Measurements from ENCODE around the gene LOXL1. TPM values are rescaled to one million over a fixed set of nuclear protein-coding genes. Genes with fewer than 3 reads are reported as not detected.
"Not testable (repeated sequence)": the region's sequence is repeated elsewhere in the genome, so short reads cannot be mapped to it uniquely, and the experiment has no call there.

LOXL1 gene
- total and polyA plus RNA-seq, 3 donors from 2014 or later: 13.9 to 56.8 (median 14.9) TPM

DNA sequence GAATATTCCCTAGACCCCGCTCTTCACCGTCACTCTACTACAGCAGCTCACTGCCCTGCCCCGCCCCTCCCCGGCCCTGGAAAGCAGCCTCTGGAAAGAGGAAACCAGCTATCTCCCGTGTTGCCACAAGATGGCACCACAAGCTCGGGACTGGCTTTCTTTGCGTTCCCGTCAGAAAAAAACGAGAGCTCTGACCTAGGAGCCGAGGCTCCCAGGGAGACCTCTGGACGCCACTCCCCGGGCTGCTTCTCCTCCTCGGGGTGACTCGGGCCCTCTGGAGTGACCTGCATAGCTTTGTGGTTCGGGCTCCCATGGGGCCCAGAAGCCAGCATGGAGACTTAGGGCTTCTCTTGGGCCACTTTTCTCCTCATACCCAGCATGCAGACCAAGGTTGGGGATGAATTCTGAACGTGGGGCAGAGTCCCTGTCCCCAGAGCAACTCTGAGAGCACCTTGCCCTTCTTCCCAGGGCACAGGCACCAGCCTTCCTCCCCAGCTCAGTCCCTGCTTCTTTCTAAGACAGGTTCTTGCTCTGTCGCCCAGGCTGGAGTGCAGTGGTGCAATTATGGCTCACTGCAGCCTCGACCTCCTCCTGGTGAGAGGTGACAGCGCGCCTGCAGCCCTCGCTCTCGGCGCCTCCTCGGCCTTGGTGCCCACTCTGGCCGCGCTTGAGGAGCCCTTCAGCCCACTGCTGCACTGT, 46.9 kb downstream of the LOXL1 start:
- intact Hi-C loops (cut with DNase I; ENCODE audit: low total_unique reads): no loop called here
- Histone ChIP-seq H3K4me3 (peak overlapping the region; percentile 34 to 40), H3K27ac (no peak overlapping the region), H3K4me1 (no peaks in the 10 kb centered on the region), H3K27me3 (no peaks in the 10 kb centered on the region), H3K36me3 (ENCODE audit: low read depth, missing control alignments) (no peaks in the 10 kb centered on the region), H3K9me3 (no peaks in the 10 kb centered on the region)
- TF ChIP-seq POLR2A (IDR thresholded peaks at IDR 0.05): no peak
- TF ChIP-seq, protein P1, sequence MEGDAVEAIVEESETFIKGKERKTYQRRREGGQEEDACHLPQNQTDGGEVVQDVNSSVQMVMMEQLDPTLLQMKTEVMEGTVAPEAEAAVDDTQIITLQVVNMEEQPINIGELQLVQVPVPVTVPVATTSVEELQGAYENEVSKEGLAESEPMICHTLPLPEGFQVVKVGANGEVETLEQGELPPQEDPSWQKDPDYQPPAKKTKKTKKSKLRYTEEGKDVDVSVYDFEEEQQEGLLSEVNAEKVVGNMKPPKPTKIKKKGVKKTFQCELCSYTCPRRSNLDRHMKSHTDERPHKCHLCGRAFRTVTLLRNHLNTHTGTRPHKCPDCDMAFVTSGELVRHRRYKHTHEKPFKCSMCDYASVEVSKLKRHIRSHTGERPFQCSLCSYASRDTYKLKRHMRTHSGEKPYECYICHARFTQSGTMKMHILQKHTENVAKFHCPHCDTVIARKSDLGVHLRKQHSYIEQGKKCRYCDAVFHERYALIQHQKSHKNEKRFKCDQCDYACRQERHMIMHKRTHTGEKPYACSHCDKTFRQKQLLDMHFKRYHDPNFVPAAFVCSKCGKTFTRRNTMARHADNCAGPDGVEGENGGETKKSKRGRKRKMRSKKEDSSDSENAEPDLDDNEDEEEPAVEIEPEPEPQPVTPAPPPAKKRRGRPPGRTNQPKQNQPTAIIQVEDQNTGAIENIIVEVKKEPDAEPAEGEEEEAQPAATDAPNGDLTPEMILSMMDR (IDR thresholded peaks at IDR 0.05): peak; percentile 65 to 82 (median 75)
- 12 to 18% methylated on average over 20 to 21 of the region's 26 CpGs for WGBS, 2 donors
- peak; percentile 92 for DNase-seq

DNA sequence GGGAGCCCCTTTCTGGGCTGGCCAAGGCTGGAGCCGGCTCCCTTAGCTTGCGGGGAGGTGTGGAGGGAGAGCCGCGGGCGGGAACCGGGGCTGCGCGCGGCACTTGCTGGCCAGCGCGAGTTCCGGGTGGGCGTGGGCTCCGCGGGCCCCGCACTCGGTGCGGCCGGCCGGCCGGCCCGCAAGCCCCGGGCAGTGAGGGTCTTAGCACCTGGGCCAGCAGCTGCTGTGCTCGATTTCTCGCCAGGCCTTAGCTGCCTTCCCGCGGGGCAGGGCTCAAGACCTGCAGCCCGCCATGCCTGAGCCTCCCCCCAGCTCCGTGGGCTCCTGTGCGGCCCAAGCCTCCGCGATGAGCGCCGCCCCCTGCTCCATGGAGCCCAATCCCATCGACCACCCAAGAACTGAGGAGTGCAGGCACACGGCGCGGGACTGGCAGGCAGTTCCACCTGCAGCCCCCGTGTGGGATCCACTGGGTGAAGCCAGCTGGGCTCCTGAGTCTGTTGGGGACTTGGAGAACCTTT, 47.5 kb downstream of the LOXL1 start:
- H3K9me3 ChIP-seq; H3K4me1 ChIP-seq; H3K27me3 ChIP-seq; H3K36me3 ChIP-seq (ENCODE audit: low read depth, missing control alignments); intact Hi-C loops (cut with DNase I; ENCODE audit: low total_unique reads); H3K27ac ChIP-seq; DNase-seq: not testable (repeated sequence)
- 66 to 77% methylated on average over 2 to 39 of the region's 39 CpGs for WGBS, 2 donors
- H3K4me3 ChIP-seq: peak overlapping the region; percentile 34 to 40

DNA sequence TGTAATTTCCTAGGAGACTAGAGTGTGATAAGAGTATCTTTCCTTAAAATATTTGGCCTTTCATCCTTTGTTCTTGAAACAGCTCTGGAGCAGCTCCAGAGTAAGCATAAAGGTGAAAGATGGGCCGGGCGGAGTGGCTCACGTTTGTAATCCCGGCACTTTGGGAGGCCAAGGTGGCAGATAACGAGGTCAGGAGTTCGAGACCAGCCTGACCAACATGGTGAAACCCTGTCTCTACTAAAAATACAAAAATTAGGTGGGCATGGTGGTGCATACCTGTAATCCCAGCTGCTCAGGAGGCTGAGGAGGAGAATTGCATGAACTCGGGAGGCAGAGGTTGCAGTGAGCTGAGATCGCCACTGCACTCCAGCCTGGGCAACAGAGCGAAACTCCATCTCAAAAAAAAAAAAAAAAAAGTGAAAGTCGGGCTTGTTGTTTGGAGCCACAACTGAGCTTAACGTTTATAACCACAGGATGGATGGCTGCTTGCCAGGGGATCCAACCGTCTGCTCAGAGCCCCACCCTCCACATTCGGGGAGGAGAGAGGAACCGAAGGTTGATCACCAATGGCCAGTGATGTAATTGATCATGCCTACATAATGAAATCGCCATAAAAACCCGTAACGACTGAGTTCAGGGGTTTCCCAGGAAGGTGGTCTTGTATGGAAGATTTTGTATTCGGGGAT, 49.3 kb downstream of the LOXL1 start:
- H3K27me3 ChIP-seq; H3K4me1 ChIP-seq; H3K27ac ChIP-seq; DNase-seq; H3K4me3 ChIP-seq; H3K9me3 ChIP-seq; intact Hi-C loops (cut with DNase I; ENCODE audit: low total_unique reads); H3K36me3 ChIP-seq (ENCODE audit: low read depth, missing control alignments): not testable (repeated sequence)
- 32 to 47% methylated on average over 18 of the region's 18 CpGs for WGBS, 2 donors

DNA sequence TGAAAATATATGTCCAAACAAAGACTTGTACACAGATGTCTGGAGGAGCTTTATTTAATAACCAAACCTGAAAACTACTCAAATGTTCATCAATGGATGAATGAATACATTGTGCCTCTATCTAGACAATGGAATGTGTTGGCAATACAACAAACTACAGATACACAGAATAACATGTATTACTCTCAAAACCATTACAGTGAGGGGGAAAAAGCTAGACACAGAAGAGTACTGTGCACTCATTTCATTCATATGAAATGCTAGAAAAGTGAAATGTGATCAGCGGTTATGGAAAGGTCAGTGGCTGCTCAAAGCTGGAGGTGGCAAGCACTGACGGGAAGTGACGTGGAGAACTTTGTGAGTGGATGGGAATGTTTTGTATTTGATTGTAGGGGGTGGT, 52.6 kb downstream of the LOXL1 start:
- 69 to 74% methylated on average over 3 of the region's 3 CpGs for WGBS, 2 donors
- TF ChIP-seq, protein P1 (IDR thresholded peaks at IDR 0.05): no peak
- TF ChIP-seq POLR2A (IDR thresholded peaks at IDR 0.05): no peak
- no peak overlapping the region for H3K4me3 ChIP-seq
- H3K9me3 ChIP-seq: no peaks in the 10 kb centered on the region
- H3K27ac ChIP-seq: no peak overlapping the region
- intact Hi-C loops (cut with DNase I; ENCODE audit: low total_unique reads): no loop called here
- no peaks in the 10 kb centered on the region for H3K27me3 ChIP-seq
- H3K4me1 ChIP-seq: peaks cover 33% of the 10 kb centered on the region
- H3K36me3 ChIP-seq (ENCODE audit: low read depth, missing control alignments): no peaks in the 10 kb centered on the region
- DNase-seq: no peak

DNA sequence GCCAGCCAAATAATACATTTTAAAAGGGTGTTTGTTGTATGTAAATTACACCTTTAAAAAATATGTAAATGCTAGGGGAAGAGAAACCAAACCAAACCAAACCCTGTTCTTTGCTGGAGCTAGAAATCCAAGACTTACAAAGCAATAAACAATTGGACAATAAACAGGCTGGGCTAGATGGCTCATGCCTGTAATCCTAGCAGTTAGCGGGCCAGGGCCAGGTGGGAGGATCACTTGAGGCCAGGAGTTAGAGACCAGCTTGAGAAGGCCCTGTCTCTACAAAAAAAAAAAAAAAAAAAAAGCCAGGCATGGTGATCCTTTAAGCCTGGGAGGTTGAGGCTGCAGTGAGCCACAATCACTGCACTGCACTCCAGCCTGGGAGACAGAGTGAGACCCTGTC, 53.4 kb downstream of the LOXL1 start:
- Histone ChIP-seq H3K4me1 (peaks cover 40% of the 10 kb centered on the region), H3K27me3 (no peaks in the 10 kb centered on the region), H3K27ac (no peak overlapping the region), H3K4me3 (no peak overlapping the region), H3K36me3 (ENCODE audit: low read depth, missing control alignments) (no peaks in the 10 kb centered on the region), H3K9me3 (no peaks in the 10 kb centered on the region)
- no peak for DNase-seq
- WGBS, 2 donors: 62 to 70% methylated on average over 1 of the region's 1 CpG
- intact Hi-C loops (cut with DNase I; ENCODE audit: low total_unique reads): loop anchor here (10.0 kb wide), 2 partner anchors 55 to 155 kb away; partner anchors contain the start of gene ISLR2
- TF ChIP-seq, protein P1 (IDR thresholded peaks at IDR 0.05): no peak

All from testis (tissue), 3 donors.